ENCODE measurements around the gene HSPA12B.

The HSPA12B gene

DNA sequence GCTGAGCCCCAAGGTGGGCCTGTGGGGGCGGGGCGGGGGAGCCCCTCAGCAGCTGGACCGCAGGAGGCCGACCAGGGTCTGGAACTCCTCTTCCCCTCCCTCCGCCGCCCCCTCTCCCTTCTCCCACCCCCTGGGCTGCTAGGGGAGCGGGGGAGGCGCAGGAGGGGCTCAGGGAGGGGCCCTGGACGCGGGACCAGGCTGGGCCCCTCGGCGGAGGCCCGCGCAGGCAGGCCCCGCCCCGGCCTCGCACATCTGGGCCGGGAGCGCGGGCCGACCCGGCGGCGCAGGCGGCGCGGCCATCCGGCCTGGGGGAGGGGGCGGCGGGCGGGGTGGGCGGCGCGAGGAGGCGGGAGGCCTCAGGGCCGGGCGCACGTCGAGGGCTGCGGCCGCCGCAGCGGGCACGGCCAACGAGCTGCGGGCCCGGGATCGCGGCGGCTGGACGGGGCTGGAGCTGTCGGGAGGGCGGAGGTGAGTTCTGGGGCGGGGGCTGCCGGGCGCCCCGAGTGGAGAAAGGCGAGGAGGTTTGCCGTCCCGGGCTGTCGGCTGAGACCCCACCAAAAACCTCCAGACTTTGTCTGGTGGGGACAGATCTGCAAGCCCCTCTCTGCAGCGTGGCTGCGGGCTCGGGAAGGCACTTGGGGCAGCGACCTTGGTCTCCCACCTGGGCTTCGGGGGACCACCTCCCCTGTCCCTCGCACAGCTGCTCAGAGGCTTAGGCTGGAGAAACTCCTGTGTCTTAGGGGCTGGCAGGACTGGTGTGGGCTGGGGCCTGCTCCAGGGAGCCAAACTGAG lies at the start of gene HSPA12B:
TSS of gene HSPA12B (plus strand) at position 359 of the 792 bp plus-strand sequence. CDS start 5,990 bp downstream, outside the sequence.
- no peak for DNase-seq (ENCODE audit: low read depth in 4 of 4, low spot score in 1 of 4)

DNA sequence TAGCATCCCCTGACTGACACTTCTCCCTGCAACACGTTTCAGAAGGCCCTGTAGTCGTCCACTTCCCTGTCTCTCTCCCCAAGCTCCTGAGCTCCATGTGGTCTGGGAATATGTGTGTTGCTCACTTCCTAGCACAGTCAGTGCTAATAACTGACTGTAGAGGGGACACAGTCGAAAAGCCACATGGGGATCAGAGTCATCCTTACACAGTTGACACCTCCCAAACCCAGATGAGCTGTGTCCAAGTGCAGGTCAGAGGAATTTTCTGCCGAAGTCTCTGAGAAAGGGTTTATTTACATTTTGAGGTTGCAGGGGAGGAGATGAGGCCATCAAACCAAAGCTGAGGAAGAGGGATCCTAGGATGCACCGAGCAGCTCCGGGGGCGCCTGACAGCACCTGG lies 47.1 kb upstream of the HSPA12B start:
- DNase-seq (ENCODE audit: low read depth in 4 of 4, low spot score in 1 of 4), result no peak

GRCh38 chr20:3686421-3686820 lies 46.1 kb upstream of the HSPA12B start:
- no peak for DNase-seq (ENCODE audit: low read depth in 4 of 4, low spot score in 1 of 4)

GRCh38 chr20:3686867-3687321 lies 45.6 kb upstream of the HSPA12B start:
- DNase-seq (ENCODE audit: low read depth in 4 of 4, low spot score in 1 of 4), result no peak

GRCh38 chr20:3687655-3688054 lies 44.8 kb upstream of the HSPA12B start:
- DNase-seq (ENCODE audit: low read depth in 4 of 4, low spot score in 1 of 4), result no peak

DNA sequence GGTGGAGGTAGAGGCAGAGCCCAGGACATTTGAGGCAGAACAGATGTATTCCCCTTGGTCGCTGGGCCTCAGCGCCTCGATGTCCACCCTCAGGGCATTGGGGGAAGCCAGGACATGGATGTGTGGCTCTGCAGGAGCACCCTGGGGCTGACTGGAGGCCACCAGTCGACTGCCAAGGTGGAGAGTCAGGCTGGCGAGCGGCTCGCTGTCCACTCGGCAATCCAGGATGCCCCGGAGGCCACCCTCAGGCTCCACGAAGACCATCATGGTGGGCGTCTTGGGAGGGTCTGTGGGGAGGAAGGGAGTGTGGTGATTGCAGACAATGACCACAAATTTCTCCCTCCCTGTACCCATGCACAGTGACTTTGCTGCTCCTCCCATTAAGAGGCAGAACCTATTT lies 42.5 kb upstream of the HSPA12B start:
- DNase-seq (ENCODE audit: low read depth in 4 of 4, low spot score in 1 of 4), result no peak

DNA sequence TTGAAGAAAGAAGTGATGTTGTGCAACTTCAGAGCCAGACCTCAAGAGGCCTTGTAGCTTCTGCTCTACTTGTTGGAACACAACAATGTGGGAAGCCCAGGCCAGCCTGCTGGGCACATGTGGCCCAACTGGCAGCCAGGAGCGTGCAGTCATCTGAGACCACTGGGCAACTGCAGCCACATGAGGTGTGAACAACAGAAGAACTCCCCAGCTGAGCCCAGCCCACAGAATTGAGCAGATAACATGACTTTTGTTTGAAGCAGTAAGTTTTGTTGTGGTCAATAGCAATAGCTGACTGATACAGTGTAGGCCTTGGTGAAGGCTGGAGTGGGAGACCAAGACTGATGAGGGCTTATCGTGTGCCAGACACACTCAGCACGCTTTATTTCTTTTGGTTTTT lies 42.1 kb upstream of the HSPA12B start:
- no peak for DNase-seq (ENCODE audit: low read depth in 4 of 4, low spot score in 1 of 4)

DNA sequence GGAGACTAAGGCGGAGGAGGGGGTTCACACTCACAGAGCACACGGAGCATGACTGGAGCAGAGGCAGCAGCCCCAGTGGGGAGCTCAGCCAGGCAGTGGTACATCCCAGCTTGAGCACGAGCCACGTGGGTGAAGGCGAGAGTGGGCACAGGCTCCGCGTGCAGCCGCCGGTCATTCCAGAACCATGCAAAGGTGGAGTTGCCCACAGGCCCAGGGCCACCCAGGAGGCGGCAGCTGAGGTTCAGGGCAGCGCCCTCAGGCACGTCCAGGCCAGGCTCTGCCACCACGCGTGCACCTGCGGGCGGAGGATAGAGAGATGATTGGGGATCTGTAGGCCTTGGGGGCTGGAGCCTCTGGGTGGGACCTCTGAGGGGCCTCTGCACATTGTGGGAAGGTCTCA lies 41.2 kb upstream of the HSPA12B start:
- DNase-seq (ENCODE audit: low read depth in 4 of 4, low spot score in 1 of 4), result no peak

DNA sequence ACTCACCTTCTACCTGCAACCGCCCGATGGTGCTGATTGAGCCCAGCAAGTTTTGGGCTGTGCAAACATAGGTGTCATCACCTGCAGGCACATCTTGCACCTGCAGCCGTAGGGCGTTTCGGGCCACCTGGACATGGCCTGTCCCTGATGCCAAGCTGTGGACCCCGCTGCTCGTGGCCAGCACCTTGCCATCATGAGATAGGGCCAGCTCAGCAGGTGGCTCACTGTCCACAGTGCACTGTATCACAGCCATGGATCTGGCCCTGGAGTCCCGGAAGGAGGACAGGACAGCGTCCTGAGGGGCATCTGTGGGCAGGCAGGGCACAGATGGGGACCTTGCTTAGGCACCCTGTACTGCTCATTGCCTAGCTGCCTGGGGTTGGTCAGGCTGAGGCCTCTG lies 40.6 kb upstream of the HSPA12B start:
- no peak for DNase-seq (ENCODE audit: low read depth in 4 of 4, low spot score in 1 of 4)

DNA sequence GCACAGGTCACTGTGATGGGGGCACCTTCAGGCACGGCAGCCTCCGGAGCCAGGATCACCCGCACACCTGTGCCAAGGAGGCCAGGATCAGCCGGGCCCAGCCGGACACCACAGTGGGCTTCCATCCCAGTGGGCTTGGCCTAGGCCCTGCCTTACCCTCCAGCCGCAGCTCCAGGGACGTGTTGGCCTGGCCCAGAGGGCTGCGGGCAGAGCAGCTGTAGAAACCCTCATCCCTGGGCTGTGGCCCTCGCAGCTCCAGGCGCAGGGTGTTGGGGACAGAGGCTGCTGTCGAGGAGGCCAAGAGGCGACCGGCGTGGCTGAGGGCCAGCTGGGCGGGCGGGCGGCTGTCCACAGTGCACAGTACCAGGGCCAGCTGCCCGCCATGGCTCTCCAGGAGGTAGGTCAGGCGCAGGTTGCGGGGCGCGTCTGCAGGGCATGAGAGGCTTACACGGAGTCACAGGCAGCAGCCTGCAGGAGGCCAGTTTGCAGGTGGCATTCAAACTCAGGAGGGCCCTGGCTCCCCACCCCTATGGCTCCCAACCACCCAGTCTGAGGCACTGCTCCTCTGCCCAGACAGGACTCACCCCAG lies 39.7 kb upstream of the HSPA12B start:
- no peak for DNase-seq (ENCODE audit: low read depth in 4 of 4, low spot score in 1 of 4)

DNA sequence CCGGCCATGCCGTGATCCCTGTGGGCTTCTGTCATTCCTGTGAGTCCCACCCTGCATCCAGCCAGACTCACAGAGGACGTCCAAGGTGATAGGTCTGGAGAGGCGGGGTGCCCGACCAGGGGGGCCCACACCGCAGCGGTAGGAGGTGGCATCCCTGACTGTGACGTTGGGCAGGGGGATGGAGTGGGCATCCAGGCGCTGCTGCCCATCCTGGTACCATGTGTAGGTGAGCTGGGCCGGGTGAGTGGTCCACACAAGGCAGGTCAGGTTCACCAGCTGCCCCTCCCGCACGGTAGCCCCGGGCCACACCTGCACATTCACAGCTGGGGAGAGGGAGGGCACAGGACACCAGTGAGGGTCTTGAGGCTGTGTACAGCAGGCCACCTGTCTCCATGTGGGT lies 39.1 kb upstream of the HSPA12B start:
- no peak for DNase-seq (ENCODE audit: low read depth in 4 of 4, low spot score in 1 of 4)

DNA sequence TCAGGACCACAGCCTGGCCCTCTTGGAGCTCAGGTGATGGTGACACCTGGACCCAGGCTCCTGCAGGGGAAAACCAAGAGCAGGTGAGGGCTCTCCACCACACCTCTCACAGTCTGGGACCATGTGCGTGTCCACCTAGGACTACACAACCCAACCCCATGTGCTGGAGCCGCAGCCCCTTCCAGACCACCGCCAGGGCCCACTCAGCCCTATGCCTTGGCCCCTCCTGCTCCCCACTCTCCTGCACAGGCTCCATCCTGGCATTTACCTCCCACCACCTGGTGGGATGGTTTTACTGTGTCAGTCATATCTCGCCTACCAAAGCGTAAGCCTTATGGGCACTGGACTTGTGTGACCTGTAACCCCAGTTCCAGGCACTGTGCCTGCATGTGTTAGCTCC lies 37.6 kb upstream of the HSPA12B start:
- DNase-seq (ENCODE audit: low read depth in 4 of 4, low spot score in 1 of 4), result no peak

DNA sequence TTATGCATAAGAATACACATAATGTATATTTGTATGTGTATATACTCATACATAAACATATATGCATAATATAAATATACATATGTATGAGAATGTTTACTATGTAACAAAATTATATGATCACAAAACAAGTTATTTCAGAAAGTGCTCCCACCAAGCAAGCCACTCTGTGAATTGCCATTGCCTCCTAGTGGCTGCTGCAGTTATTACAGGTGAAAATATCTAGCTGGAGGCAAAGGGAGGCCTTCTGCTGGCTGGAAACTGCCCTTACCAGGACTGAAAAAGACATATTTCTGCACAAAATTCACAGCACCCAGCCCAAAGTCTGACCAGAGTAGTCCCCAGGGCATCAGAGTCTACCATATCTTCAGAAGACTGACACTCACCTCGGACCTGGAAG lies 36.3 kb upstream of the HSPA12B start:
- DNase-seq (ENCODE audit: low read depth in 4 of 4, low spot score in 1 of 4), result no peak

DNA sequence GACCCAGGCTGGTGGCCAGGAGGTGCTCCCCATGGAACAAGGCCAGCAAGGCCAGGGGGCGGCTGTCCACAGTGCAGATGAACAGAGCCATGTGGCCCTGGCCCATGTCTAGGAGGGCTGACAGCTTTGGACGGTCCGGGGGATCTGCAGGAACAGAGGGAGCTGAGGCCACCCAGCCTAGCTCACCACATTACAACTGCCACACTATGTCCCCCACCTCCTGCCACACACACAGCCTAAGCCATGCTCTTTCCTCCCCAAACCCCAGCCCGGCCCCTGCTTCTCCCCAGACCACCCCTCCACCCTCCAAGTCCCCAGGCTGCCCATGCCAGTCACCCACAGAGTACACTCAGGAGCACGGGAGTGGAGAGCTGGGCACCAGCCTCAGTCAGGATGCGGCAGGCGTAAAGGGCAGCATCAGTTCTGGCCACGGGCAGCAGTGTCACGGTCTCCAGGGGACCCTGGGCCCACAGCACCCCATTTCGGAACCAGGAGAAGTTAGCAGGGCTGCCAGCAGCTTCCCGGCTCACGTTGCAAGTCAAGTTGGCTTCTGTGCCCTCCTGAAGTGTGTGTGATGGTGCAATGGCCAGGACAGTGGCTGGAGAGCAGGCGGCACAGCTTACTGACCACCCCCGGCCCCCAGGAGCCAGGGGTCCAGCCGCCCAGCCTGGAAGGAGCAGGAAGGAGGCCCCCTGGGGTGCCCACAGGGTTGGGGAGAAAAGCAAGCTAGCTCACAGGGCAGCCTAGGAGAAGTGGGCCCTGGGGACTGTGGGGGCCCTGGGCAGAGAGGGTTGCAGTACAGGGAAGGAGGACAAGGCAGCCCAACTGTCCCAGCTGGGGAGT lies 35.5 kb upstream of the HSPA12B start:
- no peak for DNase-seq (ENCODE audit: low read depth in 4 of 4, low spot score in 1 of 4)

DNA sequence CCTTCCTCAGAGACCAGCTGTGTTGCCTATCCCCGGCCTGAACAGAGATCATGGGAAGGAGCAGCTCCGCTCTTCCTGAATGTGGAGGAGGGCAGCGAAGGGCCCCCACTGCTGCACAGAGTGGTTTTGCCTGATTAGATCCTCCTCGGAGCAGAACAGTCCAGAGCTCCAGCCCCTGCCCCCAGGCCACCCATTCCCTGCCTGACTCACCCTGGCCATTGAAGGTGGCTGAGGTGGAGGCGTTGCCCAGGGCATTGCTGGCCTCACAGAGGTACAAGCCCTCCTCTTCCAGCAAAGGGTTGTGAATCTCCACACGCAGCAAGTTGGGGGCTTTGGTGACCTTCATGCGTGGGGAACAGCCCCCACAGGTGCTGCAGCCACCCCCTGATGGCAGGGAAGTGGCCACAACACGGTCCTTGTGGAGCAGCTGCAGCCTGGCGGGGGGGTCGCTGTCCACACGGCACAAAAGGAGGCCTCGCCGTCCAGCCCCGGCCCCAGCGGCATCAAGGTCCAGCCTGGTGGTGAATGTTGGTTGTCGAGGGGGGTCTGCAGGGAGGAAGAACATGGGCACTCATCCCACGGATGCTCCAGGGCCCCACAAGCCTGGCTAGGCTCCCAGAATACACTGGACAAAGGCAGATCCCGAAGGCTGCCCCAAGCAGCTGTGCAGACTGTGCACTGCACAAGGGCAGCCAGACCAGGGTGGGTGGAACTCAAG lies 34.7 kb upstream of the HSPA12B start:
- no peak for DNase-seq (ENCODE audit: low read depth in 4 of 4, low spot score in 1 of 4)

DNA sequence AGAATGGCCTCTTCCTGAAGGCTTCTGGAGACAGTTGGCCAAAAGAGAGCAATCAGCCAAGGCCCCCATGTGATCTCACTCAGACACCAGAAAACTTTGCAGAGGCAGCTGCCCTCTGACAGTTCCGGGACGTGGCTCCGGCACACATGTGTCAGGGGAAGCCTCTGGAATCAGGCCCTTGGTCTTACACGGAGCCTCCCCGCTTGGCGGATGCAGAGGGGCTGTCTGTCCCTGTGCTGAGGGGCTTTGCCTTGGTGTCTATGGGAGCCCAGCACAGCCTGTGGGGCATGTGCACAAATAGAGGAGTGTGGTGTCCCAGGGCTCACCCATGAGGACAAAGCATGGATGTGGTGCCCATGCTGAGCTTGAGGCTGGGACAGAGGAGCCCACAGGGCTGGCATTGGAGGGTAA lies 33.9 kb upstream of the HSPA12B start:
- no peak for DNase-seq (ENCODE audit: low read depth in 4 of 4, low spot score in 1 of 4)

DNA sequence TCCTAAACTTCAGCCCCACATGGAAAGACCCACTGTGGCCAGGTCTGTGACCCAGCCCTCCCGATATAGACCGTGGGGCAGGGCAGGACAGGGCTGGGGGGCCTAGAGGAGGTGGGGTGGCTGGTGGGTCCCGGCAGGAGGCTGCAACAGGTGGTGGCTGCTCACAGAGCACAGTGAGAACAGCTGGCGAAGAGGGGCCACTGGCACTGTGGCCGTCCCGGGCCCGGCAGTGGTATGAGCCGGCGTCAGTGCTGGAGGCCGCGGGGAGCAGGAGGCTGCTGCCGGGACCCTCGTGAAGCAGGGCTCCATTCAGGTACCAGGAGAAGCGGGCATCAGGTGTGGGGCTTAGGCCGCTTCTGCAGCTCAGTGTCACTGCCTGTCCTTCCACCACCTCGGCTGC lies 33.4 kb upstream of the HSPA12B start:
- no peak for DNase-seq (ENCODE audit: low read depth in 4 of 4, low spot score in 1 of 4)

DNA sequence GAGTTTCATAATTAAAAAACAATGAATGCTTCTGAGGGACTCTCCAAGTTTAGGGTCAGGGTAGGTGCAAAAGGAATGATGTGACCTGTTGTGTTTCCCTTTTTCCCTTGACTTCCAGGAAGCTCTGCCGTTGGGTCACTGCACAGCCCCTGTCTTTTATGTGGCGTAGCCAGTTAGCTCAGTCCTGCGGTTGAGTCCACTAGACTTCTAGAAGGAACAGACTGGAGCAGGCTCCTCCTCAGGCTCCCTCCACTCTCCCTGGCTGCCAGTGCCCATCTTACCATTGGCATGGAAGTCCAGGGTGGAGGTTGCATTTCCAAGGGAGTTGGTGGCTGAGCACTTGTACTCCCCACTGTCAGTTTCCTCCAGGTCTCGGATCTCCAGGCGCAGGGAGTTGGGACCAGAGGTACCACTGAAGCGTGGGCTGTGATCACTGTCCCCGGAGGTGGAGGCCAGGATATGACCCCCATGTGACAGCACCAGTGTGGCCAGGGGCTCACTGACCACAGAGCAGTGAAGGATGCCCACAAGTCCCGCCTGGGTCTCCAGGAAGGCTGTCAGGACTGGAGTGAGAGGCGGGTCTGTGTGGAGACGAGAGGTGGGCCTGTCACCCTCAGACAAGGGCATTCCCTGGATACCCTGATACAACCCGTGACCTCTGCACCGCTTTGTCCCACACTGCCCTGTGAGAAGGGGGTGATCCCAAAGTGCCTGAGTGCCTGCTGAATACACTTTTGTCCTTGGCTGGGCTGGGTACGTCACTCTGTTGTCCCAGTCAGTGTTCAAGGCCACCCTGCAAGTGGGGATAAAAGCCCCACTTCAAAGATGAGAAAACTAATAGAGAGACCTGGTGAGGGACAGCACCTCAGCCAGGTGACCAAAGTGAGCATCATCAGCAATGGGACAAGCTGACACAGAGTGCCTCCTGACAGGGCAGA lies 31.2 kb upstream of the HSPA12B start:
- DNase-seq (ENCODE audit: low read depth in 4 of 4, low spot score in 1 of 4), result no peak

- no peak for DNase-seq (ENCODE audit: low read depth in 4 of 4, low spot score in 1 of 4)
These were observed 29.7 kb upstream of the HSPA12B start for GRCh38 chr20:3702611-3703391.
